ENCODE data around the gene B9D1. TPM values are rescaled to one million over a fixed set of nuclear protein-coding genes. Genes with fewer than 3 reads are reported as not detected.

Gene B9D1
- total RNA-seq, 1 experiment from 2014 or later, result 20.0 TPM

GRCh38 chr17:19311016-19311415 lies 51.5 kb downstream of the B9D1 start:
- POLR2A ChIA-PET, result no interaction called here
- H3K9me3 ChIP-seq (ENCODE audit: control insufficient read depth in 1 of 2, insufficient read depth in 1 of 2, low read depth in 1 of 2, low read length in 2 of 2), result no peaks in the 10 kb centered on the region
- TF ChIP-seq ATF3 (IDR thresholded peaks at IDR 0.05), result no peak
- TF ChIP-seq SIN3A (IDR thresholded peaks at IDR 0.05; ENCODE audit: low read depth), result no peak
- no peak for TF ChIP-seq CEBPB (IDR thresholded peaks at IDR 0.05; ENCODE audit: low read depth)
- no peak for TF ChIP-seq ZNF274 (IDR thresholded peaks at IDR 0.05; ENCODE audit: low read depth, low read length)
- no peak for TF ChIP-seq EGR1 (IDR thresholded peaks at IDR 0.05; ENCODE audit: low read depth)
- TF ChIP-seq POLR2AphosphoS5 (IDR thresholded peaks at IDR 0.05; ENCODE audit: low read depth, low read length), result no peak
- no peak for TF ChIP-seq TCF7L2 (IDR thresholded peaks at IDR 0.05; ENCODE audit: borderline replicate concordance, extremely low read depth, insufficient read depth, insufficient read length)
- no peak for TF ChIP-seq CTCF (IDR thresholded peaks at IDR 0.05 in 2 of 3, conservative IDR thresholded peaks at IDR 0.05 in 1 of 3; ENCODE audit: borderline replicate concordance in 1 of 3, insufficient read depth in 1 of 3, low read depth in 2 of 3, low read length in 2 of 3)
- no peak for TF ChIP-seq CBX3 (IDR thresholded peaks at IDR 0.05; ENCODE audit: low read depth)
- H3K4me1 ChIP-seq (ENCODE audit: control insufficient read depth in 1 of 2, insufficient read depth in 2 of 2, low read length in 2 of 2), result 0 out of 4 replicates have a peak, but pooled peaks cover 0 to 8% of the 10 kb centered on the region in 2 experiments
- H3K9me2 ChIP-seq (ENCODE audit: insufficient read depth), result no peaks in the 10 kb centered on the region
- H3K79me2 ChIP-seq (ENCODE audit: insufficient read depth, low read length), result peaks cover 9% of the 10 kb centered on the region; the same call in 1 of the 2 replicates
- no peaks in the 10 kb centered on the region for H4K20me1 ChIP-seq (ENCODE audit: insufficient read depth)
- no peak overlapping the region for H3K9ac ChIP-seq (ENCODE audit: low read length)
- no TSS peak for BruUV-seq (replicated peaks)
- ATAC-seq (no peak), DNase-seq (ENCODE audit: low read depth, low spot score) (no peak)
- intact Hi-C loops (cut with micrococcal nuclease), result no loop called here
- CTCF ChIA-PET, result no interaction called here
- no peaks in the 10 kb centered on the region for H3K27me3 ChIP-seq (ENCODE audit: insufficient read depth, low read length)
- peaks cover 17 to 22% of the 10 kb centered on the region in 2 experiments; a peak in 3 of 4 replicates for H3K36me3 ChIP-seq (ENCODE audit: control insufficient read depth in 1 of 2, insufficient read depth in 2 of 2, low read length in 2 of 2)
- no peak overlapping the region for H3K4me3 ChIP-seq (replicated peaks in 1 of 2; ENCODE audit: low read depth in 1 of 2, low read length in 2 of 2)
- no peak overlapping the region for H2AFZ ChIP-seq (ENCODE audit: low read depth, low read length, poor library complexity, severe bottlenecking)
- no peak overlapping the region for H3K4me2 ChIP-seq (ENCODE audit: low read length)
- no peak overlapping the region for H3K27ac ChIP-seq (ENCODE audit: low read depth, low read length)
- RAD21 ChIA-PET (ENCODE audit: low non-redundant PET in 1 of 2, low total read pairs in 2 of 2, uncharacterized antibody in 2 of 2, unreplicated experiment in 2 of 2), result no interaction called here

Data from HCT116 (cell line).